ENCODE data around the gene ADAM30.

ADAM30 gene
- total RNA-seq = 0 reads per million in 3 donors

DNA sequence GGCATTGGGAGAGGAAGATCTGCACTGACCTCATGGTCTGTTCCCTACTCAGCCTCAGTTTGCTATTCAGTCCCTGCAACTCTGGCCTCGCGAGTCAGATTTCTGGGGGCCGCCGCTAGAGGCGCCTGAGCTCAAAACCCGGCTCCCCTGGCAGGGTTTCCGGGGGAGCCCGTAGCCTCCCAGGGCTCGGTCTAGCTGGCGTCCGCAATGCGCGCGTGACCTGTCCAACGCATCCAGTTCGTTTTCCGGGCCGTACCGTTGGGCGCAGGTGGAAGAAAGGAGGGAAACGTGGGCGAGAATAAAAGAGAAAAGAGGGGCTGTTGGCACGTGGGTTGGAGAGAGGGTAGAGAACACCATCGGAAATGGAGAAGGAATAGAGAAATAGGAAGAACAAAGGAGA, at the start of gene ADAM30:
ADAM30 (minus strand) TSS at position 213 of the 400 bp plus-strand sequence; CDS start at position 34, 179 bp downstream.
- no peak within 1 kb of the TSS for H3K27ac ChIP-seq (ENCODE audit: insufficient read depth, low read length, poor library complexity, severe bottlenecking)
- DNase-seq = no peak

GRCh38 chr1:119943216-119943615, 46.9 kb upstream of the ADAM30 start:
- Histone ChIP-seq H3K27me3 (replicated peaks; ENCODE audit: control insufficient read depth, insufficient read depth, low read length, poor library complexity, severe bottlenecking) (no peaks in the 10 kb centered on the region), H3K27ac (ENCODE audit: insufficient read depth, low read length, poor library complexity, severe bottlenecking) (no peak overlapping the region), H3K4me1 (ENCODE audit: control insufficient read depth, insufficient read depth, low read length, poor library complexity, severe bottlenecking) (no peaks in the 10 kb centered on the region), H3K9me3 (ENCODE audit: control insufficient read depth, low read length) (no peaks in the 10 kb centered on the region), H3K4me3 (ENCODE audit: insufficient read depth, low read depth, low read length, poor library complexity, severe bottlenecking) (no peak overlapping the region), H3K36me3 (ENCODE audit: control insufficient read depth, insufficient read depth, low read length) (peaks cover 20% of the 10 kb centered on the region)
- DNase-seq = no peak

More for the DNA sequence above, at the start of gene ADAM30:
- H3K9me3 ChIP-seq (ENCODE audit: control insufficient read depth, low read length) = no peaks in the 10 kb centered on the region
- no peaks in the 10 kb centered on the region for H3K36me3 ChIP-seq (ENCODE audit: control insufficient read depth, insufficient read depth, low read length)
- H3K4me3 ChIP-seq (ENCODE audit: insufficient read depth, low read depth, low read length, poor library complexity, severe bottlenecking) = no peak within 1 kb of the TSS
- no peaks in the 10 kb centered on the region for H3K4me1 ChIP-seq (ENCODE audit: control insufficient read depth, insufficient read depth, low read length, poor library complexity, severe bottlenecking)
- no peaks in the 10 kb centered on the region for H3K27me3 ChIP-seq (replicated peaks; ENCODE audit: control insufficient read depth, insufficient read depth, low read length, poor library complexity, severe bottlenecking)

- Histone ChIP-seq H3K9me3 (ENCODE audit: control insufficient read depth, low read length) (no peaks in the 10 kb centered on the region), H3K4me3 (ENCODE audit: insufficient read depth, low read depth, low read length, poor library complexity, severe bottlenecking) (no peak overlapping the region), H3K36me3 (ENCODE audit: control insufficient read depth, insufficient read depth, low read length) (peaks cover 35% of the 10 kb centered on the region), H3K27ac (ENCODE audit: insufficient read depth, low read length, poor library complexity, severe bottlenecking) (no peak overlapping the region), H3K27me3 (replicated peaks; ENCODE audit: control insufficient read depth, insufficient read depth, low read length, poor library complexity, severe bottlenecking) (no peaks in the 10 kb centered on the region), H3K4me1 (ENCODE audit: control insufficient read depth, insufficient read depth, low read length, poor library complexity, severe bottlenecking) (no peaks in the 10 kb centered on the region)
- DNase-seq = no peak
These were observed 45.1 kb upstream of the ADAM30 start for GRCh38 chr1:119941392-119941791.

DNA sequence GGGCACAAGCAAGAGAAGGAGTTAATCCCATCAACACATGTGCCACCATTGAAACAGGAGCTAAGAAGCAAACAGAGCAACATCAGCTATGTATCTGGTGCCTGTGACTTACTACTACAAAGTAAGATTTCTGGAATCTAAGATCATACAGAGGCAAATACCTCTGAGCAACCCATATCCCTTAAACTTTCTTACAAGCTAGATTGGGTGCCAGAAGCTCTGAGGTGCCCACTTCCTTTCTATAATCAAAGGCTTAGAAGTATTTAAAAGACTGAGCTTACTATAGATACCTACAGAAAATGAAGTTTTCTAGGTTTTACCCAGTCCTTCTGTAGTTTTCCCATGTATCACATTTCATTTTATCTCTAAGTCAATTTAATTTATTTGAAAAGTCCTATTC, 44.4 kb upstream of the ADAM30 start:
- no peak for DNase-seq
- Histone ChIP-seq H3K27ac (ENCODE audit: insufficient read depth, low read length, poor library complexity, severe bottlenecking) (no peak overlapping the region), H3K27me3 (replicated peaks; ENCODE audit: control insufficient read depth, insufficient read depth, low read length, poor library complexity, severe bottlenecking) (no peaks in the 10 kb centered on the region), H3K4me1 (ENCODE audit: control insufficient read depth, insufficient read depth, low read length, poor library complexity, severe bottlenecking) (no peaks in the 10 kb centered on the region), H3K4me3 (ENCODE audit: insufficient read depth, low read depth, low read length, poor library complexity, severe bottlenecking) (no peak overlapping the region), H3K9me3 (ENCODE audit: control insufficient read depth, low read length) (no peaks in the 10 kb centered on the region), H3K36me3 (ENCODE audit: control insufficient read depth, insufficient read depth, low read length) (peaks cover 42% of the 10 kb centered on the region)

- H3K9me3 ChIP-seq (ENCODE audit: control insufficient read depth, low read length) = no peaks in the 10 kb centered on the region
- no peak for DNase-seq
- H3K4me1 ChIP-seq (ENCODE audit: control insufficient read depth, insufficient read depth, low read length, poor library complexity, severe bottlenecking) = no peaks in the 10 kb centered on the region
- no peak overlapping the region for H3K27ac ChIP-seq (ENCODE audit: insufficient read depth, low read length, poor library complexity, severe bottlenecking)
- no peak overlapping the region for H3K4me3 ChIP-seq (ENCODE audit: insufficient read depth, low read depth, low read length, poor library complexity, severe bottlenecking)
- H3K36me3 ChIP-seq (ENCODE audit: control insufficient read depth, insufficient read depth, low read length) = peaks cover 69% of the 10 kb centered on the region
- H3K27me3 ChIP-seq (replicated peaks; ENCODE audit: control insufficient read depth, insufficient read depth, low read length, poor library complexity, severe bottlenecking) = no peaks in the 10 kb centered on the region
These were observed 40.9 kb upstream of the ADAM30 start for GRCh38 chr1:119937198-119937597.

- no peak overlapping the region for H3K27ac ChIP-seq (ENCODE audit: insufficient read depth, low read length, poor library complexity, severe bottlenecking)
- no peak for DNase-seq
- H3K27me3 ChIP-seq (replicated peaks; ENCODE audit: control insufficient read depth, insufficient read depth, low read length, poor library complexity, severe bottlenecking) = no peaks in the 10 kb centered on the region
- no peak overlapping the region for H3K4me3 ChIP-seq (ENCODE audit: insufficient read depth, low read depth, low read length, poor library complexity, severe bottlenecking)
- H3K9me3 ChIP-seq (ENCODE audit: control insufficient read depth, low read length) = no peaks in the 10 kb centered on the region
- peaks cover 69% of the 10 kb centered on the region for H3K36me3 ChIP-seq (ENCODE audit: control insufficient read depth, insufficient read depth, low read length)
- H3K4me1 ChIP-seq (ENCODE audit: control insufficient read depth, insufficient read depth, low read length, poor library complexity, severe bottlenecking) = no peaks in the 10 kb centered on the region
These were observed 39.6 kb upstream of the ADAM30 start for GRCh38 chr1:119935915-119936314.

- H3K36me3 ChIP-seq (ENCODE audit: control insufficient read depth, insufficient read depth, low read length) = peaks cover 64% of the 10 kb centered on the region
- no peaks in the 10 kb centered on the region for H3K9me3 ChIP-seq (ENCODE audit: control insufficient read depth, low read length)
- no peak overlapping the region for H3K27ac ChIP-seq (ENCODE audit: insufficient read depth, low read length, poor library complexity, severe bottlenecking)
- no peaks in the 10 kb centered on the region for H3K4me1 ChIP-seq (ENCODE audit: control insufficient read depth, insufficient read depth, low read length, poor library complexity, severe bottlenecking)
- no peak overlapping the region for H3K4me3 ChIP-seq (ENCODE audit: insufficient read depth, low read depth, low read length, poor library complexity, severe bottlenecking)
- DNase-seq = no peak
- H3K27me3 ChIP-seq (replicated peaks; ENCODE audit: control insufficient read depth, insufficient read depth, low read length, poor library complexity, severe bottlenecking) = no peaks in the 10 kb centered on the region
These were observed 39.1 kb upstream of the ADAM30 start for GRCh38 chr1:119935373-119935772.

GRCh38 chr1:119933397-119933796, 37.1 kb upstream of the ADAM30 start:
- Histone ChIP-seq H3K4me3 (ENCODE audit: insufficient read depth, low read depth, low read length, poor library complexity, severe bottlenecking) (no peak overlapping the region), H3K27ac (ENCODE audit: insufficient read depth, low read length, poor library complexity, severe bottlenecking) (no peak overlapping the region), H3K27me3 (replicated peaks; ENCODE audit: control insufficient read depth, insufficient read depth, low read length, poor library complexity, severe bottlenecking) (no peaks in the 10 kb centered on the region), H3K9me3 (ENCODE audit: control insufficient read depth, low read length) (no peaks in the 10 kb centered on the region), H3K4me1 (ENCODE audit: control insufficient read depth, insufficient read depth, low read length, poor library complexity, severe bottlenecking) (no peaks in the 10 kb centered on the region), H3K36me3 (ENCODE audit: control insufficient read depth, insufficient read depth, low read length) (peaks cover 67% of the 10 kb centered on the region)
- no peak for DNase-seq

DNA sequence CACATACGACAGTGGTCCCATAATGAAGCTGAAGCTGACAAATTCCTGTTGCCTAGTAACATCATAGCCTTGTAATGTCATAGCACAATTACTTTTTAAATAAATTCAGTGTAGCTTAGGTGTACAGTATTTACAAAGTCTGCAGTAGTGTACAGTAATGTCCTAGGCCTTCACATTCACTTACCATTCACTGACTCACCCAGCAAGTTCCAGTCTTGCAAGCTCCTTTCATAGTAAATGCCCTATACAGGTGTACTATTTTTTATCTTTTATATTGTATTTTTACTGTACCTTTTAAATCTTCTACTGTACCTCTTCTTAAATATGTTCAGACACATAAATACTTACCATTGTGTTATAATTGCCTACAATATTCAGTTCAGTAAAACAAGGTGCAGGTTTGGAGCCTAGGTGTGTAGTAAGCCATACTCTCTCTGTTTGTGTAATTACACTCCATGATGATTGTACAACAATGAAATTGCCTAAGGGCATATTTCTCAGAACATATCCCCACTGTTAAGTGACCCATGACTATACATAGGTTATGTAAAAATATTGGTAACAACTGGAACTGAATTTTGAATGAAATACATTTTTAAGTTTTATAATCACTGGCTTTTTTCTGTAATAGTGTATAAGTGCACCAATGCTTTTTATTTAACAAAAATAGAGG, 33.5 kb upstream of the ADAM30 start:
- no peak overlapping the region for H3K27ac ChIP-seq (ENCODE audit: insufficient read depth, low read length, poor library complexity, severe bottlenecking)
- no peak for DNase-seq
- H3K4me3 ChIP-seq (ENCODE audit: insufficient read depth, low read depth, low read length, poor library complexity, severe bottlenecking) = no peak overlapping the region
- H3K36me3 ChIP-seq (ENCODE audit: control insufficient read depth, insufficient read depth, low read length) = peaks cover 60% of the 10 kb centered on the region
- H3K27me3 ChIP-seq (replicated peaks; ENCODE audit: control insufficient read depth, insufficient read depth, low read length, poor library complexity, severe bottlenecking) = no peaks in the 10 kb centered on the region
- H3K4me1 ChIP-seq (ENCODE audit: control insufficient read depth, insufficient read depth, low read length, poor library complexity, severe bottlenecking) = no peaks in the 10 kb centered on the region
- no peaks in the 10 kb centered on the region for H3K9me3 ChIP-seq (ENCODE audit: control insufficient read depth, low read length)

- no peak for DNase-seq
These were observed 30.2 kb upstream of the ADAM30 start for GRCh38 chr1:119926553-119926952.

More at GRCh38 chr1:119926553-119926952, 30.2 kb upstream of the ADAM30 start:
- no peak overlapping the region for H3K4me3 ChIP-seq (ENCODE audit: insufficient read depth, low read depth, low read length, poor library complexity, severe bottlenecking)
- H3K27ac ChIP-seq (ENCODE audit: insufficient read depth, low read length, poor library complexity, severe bottlenecking) = no peak overlapping the region
- no peaks in the 10 kb centered on the region for H3K4me1 ChIP-seq (ENCODE audit: control insufficient read depth, insufficient read depth, low read length, poor library complexity, severe bottlenecking)
- H3K36me3 ChIP-seq (ENCODE audit: control insufficient read depth, insufficient read depth, low read length) = peaks cover 70% of the 10 kb centered on the region
- no peaks in the 10 kb centered on the region for H3K27me3 ChIP-seq (replicated peaks; ENCODE audit: control insufficient read depth, insufficient read depth, low read length, poor library complexity, severe bottlenecking)
- no peaks in the 10 kb centered on the region for H3K9me3 ChIP-seq (ENCODE audit: control insufficient read depth, low read length)
